ENCODE measurements around the gene TIGD3.

DNA sequence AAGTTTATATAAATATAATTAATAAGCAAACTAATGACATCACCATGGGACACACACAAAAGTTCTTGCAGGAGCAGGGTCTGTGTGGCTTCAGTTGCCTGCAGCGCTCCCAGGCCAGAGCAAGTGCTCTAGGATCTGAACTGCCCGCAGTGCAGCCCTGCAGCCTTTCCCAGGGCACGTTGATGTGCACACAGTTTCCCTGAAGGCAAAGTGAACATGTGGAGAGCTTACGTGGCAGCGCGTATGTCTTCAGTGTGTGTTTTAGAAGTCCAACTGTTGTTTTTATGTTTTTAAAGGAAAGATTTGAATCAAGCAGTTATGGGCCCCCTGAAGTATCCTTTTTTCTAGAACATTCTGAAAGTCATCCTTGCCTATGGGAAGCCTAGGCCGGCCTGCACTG lies 1.2 kb upstream of the TIGD3 start:
- no peak for TF ChIP-seq HDGF (IDR thresholded peaks at IDR 0.05; ENCODE audit: borderline replicate concordance)
- TF ChIP-seq FOXK2 (IDR thresholded peaks at IDR 0.05), result no peak
- TF ChIP-seq, protein P1, sequence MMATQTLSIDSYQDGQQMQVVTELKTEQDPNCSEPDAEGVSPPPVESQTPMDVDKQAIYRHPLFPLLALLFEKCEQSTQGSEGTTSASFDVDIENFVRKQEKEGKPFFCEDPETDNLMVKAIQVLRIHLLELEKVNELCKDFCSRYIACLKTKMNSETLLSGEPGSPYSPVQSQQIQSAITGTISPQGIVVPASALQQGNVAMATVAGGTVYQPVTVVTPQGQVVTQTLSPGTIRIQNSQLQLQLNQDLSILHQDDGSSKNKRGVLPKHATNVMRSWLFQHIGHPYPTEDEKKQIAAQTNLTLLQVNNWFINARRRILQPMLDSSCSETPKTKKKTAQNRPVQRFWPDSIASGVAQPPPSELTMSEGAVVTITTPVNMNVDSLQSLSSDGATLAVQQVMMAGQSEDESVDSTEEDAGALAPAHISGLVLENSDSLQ (IDR thresholded peaks at IDR 0.05), result no peak
- TF ChIP-seq TARDBP (IDR thresholded peaks at IDR 0.05), result no peak
- no peak for TF ChIP-seq SUZ12 (IDR thresholded peaks at IDR 0.05)
